Stimulated activated CD8-positive, alpha-beta memory T cell treated with anti-CD3 and anti-CD28 coated beads, Interleukin-15, amount 100 ng/mL, for 24 hours (primary cell): ENCODE data around the gene INF2.

ENCODE experiments used
- DNase-seq: peaks from one replicate; pipeline ENCODE4 v3.0.0-alpha.2; 2020; ENCODE audit warnings: low read depth

Gene INF2

GRCh38 chr14:104770851-104771272, 81.4 kb downstream of the INF2 start:
- no peak for DNase-seq

GRCh38 chr14:104771374-104771773, 82.0 kb downstream of the INF2 start:
- no peak for DNase-seq
